OCI-LY7 (cell line): Measurements from ENCODE around the gene FOXO6. TPM values are rescaled to one million over a fixed set of nuclear protein-coding genes. Genes with fewer than 3 reads are reported as not detected.

Experiments used
- BruUV-seq: library from RNA; stranded (reverse); fragments of 400-500 nt; replicated peaks from 2 replicates; lab custom pipeline; 2021; lab: Mats Ljungman, UMichigan
- CTCF ChIA-PET: fragments of 300-600 bp; sonication (Branson Sonifier 250); formaldehyde crosslinking; loops from one replicate; lab custom pipeline; 2022; ENCODE audit warnings: antibody characterized with exemption; ENCODE audit not compliant: unreplicated experiment; lab: Charles Lee
- POLR2A ChIA-PET: fragments of 300-600 bp; sonication (Branson Sonifier 250); formaldehyde crosslinking; loops from one replicate; lab custom pipeline; 2022; ENCODE audit warnings: antibody characterized with exemption; lab: Charles Lee
- DNase-seq: peaks from one replicate; pipeline ENCODE4 v3.0.0-alpha.2; 2015; ENCODE audit warnings: low spot score
- H2AFZ ChIP-seq: fragments of 200-600 bp; sonication (generic), shearing (Covaris generic); 2 replicates; pipeline ENCODE4 v1.6.1; 2014; ENCODE audit warnings: mild to moderate bottlenecking, antibody characterized with exemption, low read length, moderate library complexity
- H3K27ac ChIP-seq: fragments of 200-600 bp; sonication (generic); 2 replicates; pipeline ENCODE4 v1.5.1; 2014; ENCODE audit warnings: mixed run types, low read depth, mild to moderate bottlenecking, moderate library complexity, low read length, inconsistent platforms; ENCODE audit not compliant: poor library complexity, severe bottlenecking
- H3K36me3 ChIP-seq: fragments of 200-600 bp; sonication (generic); 2 replicates; pipeline ENCODE4 v1.6.1; 2014; ENCODE audit warnings: mild to moderate bottlenecking, antibody characterized with exemption, low read length, moderate library complexity, mixed read lengths; ENCODE audit not compliant: insufficient read depth
- H3K4me1 ChIP-seq: fragments of 200-600 bp; sonication (generic); 2 replicates; pipeline ENCODE4 v1.5.1; 2014; ENCODE audit warnings: mild to moderate bottlenecking, low read length; ENCODE audit not compliant: insufficient read depth, poor library complexity, severe bottlenecking
- H3K4me2 ChIP-seq: fragments of 200-600 bp; sonication (generic); 2 replicates; pipeline ENCODE4 v1.6.1; 2014; ENCODE audit warnings: mild to moderate bottlenecking, low read length
- H3K4me3 ChIP-seq: fragments of 200-600 bp; sonication (generic); 2 replicates; pipeline ENCODE4 v1.5.1; 2014; ENCODE audit warnings: mild to moderate bottlenecking, low read depth, low read length; ENCODE audit not compliant: poor library complexity, severe bottlenecking
- H3K79me2 ChIP-seq: fragments of 200-600 bp; sonication (generic); 2 replicates; pipeline ENCODE4 v1.6.1; 2016; ENCODE audit warnings: low read depth, mild to moderate bottlenecking, low read length, moderate library complexity, mixed read lengths; ENCODE audit not compliant: insufficient read depth
- H3K9me2 ChIP-seq: fragments of 200-600 bp; sonication (generic); 2 replicates; pipeline ENCODE4 v1.6.1; 2016; ENCODE audit warnings: mild to moderate bottlenecking, low read length, mixed read lengths; ENCODE audit not compliant: insufficient read depth
- H3K9me3 ChIP-seq: fragments of 200-600 bp; sonication (generic); 2 replicates; pipeline ENCODE4 v1.6.1; 2014; ENCODE audit warnings: mild to moderate bottlenecking, mixed run types, low read length, mixed read lengths
- H4K20me1 ChIP-seq: fragments of 200-600 bp; sonication (generic); 2 replicates; pipeline ENCODE4 v1.6.1; 2014; ENCODE audit warnings: mild to moderate bottlenecking, antibody characterized with exemption, low read length, moderate library complexity, mixed read lengths; ENCODE audit not compliant: insufficient read depth
- CTCF ChIP-seq: fragments of 200-600 bp; sonication (generic); conservative IDR thresholded peaks from 2 replicates; pipeline ENCODE4 v1.5.1; 2014; ENCODE audit warnings: mild to moderate bottlenecking, antibody characterized with exemption, low read length, moderate library complexity, mixed read lengths
- EZH2phosphoT487 ChIP-seq: fragments of 200-600 bp; sonication (generic); IDR thresholded peaks from 2 replicates; pipeline ENCODE4 v1.6.1; 2018; ENCODE audit warnings: low read depth, borderline replicate concordance, mild to moderate bottlenecking, mixed run types, antibody characterized with exemption, low read length, moderate library complexity, mixed read lengths
- intact Hi-C: fragments of 100-400 bp; cut with micrococcal nuclease; formaldehyde crosslinking; loops from one replicate; pipeline ENCODE4 v1.10.0; 2022; ENCODE audit not compliant: unreplicated experiment
- total RNA-seq, 2 experiments: library from RNA; depleted of rRNA in 1 of 2; stranded (reverse); fragments of >200 nt in 1 of 2; shearing (Covaris generic) in 1 of 2; gene quantifications; 2 replicates each; pipeline ENCODE4 v1.2.3, GENCODE V29; 2014 to 2022

The FOXO6 gene
- total RNA-seq, 2 experiments from 2014 or later, result not detected

GRCh38 chr1:41430582-41430981 lies 69.3 kb downstream of the FOXO6 start:
- Histone ChIP-seq H3K9me2 (no peaks in the 10 kb centered on the region), H3K79me2 (no peaks in the 10 kb centered on the region), H3K27ac (no peak overlapping the region), H3K9me3 (no peaks in the 10 kb centered on the region), H2AFZ (no peak overlapping the region), H4K20me1 (no peaks in the 10 kb centered on the region), H3K4me3 (no peak overlapping the region), H3K4me1 (no peaks in the 10 kb centered on the region), H3K4me2 (no peak overlapping the region), H3K36me3 (no peaks in the 10 kb centered on the region)
- TF ChIP-seq CTCF (no peak), EZH2phosphoT487 (no peak)
- ChIA-PET POLR2A (no interaction called here), CTCF (no interaction called here)
- intact Hi-C loops, result loop anchor here (5.0 kb wide), 1 partner anchor 148 kb away; no protein-coding TSS in a partner anchor
- DNase-seq, result no peak
- no TSS peak for BruUV-seq

- ChIA-PET CTCF (no interaction called here), POLR2A (no interaction called here)
- no peak overlapping the region for H2AFZ ChIP-seq
- H3K4me1 ChIP-seq, result no peaks in the 10 kb centered on the region
- no peaks in the 10 kb centered on the region for H3K9me2 ChIP-seq
- H3K4me2 ChIP-seq, result no peak overlapping the region
- no peaks in the 10 kb centered on the region for H4K20me1 ChIP-seq
- BruUV-seq, result no TSS peak
- no peaks in the 10 kb centered on the region for H3K9me3 ChIP-seq
- H3K27ac ChIP-seq, result no peak overlapping the region
- H3K79me2 ChIP-seq, result no peaks in the 10 kb centered on the region
- TF ChIP-seq CTCF (no peak), EZH2phosphoT487 (no peak)
- intact Hi-C loops, result loop anchor here (1.0 to 5.0 kb wide), 2 partner anchors 149 to 163 kb away; no protein-coding TSS in a partner anchor
- no peak overlapping the region for H3K4me3 ChIP-seq
- no peaks in the 10 kb centered on the region for H3K36me3 ChIP-seq
- DNase-seq, result no peak
Observed at GRCh38 chr1:41431490-41432350, 70.5 kb downstream of the FOXO6 start.

Other genes starting within 250 kb of the FOXO6 start
- 47.0 and 59.3 TPM in 2 replicates for gene SCMH1, start 119.1 kb upstream of the FOXO6 start, total RNA-seq (2014; rRNA removed; shearing (Covaris generic))
- 45.2 and 47.7 TPM in 2 replicates for gene SCMH1, start 119.1 kb upstream of the FOXO6 start, total RNA-seq (2022)
- gene EDN2, start 123.2 kb downstream of the FOXO6 start, total RNA-seq (2014; rRNA removed; shearing (Covaris generic)), result not detected in 2 replicates
- gene EDN2, start 123.2 kb downstream of the FOXO6 start, total RNA-seq (2022), result not detected in 2 replicates